D341Med (cell line): ENCODE data around the gene RIN1.

Experiments used
- DNase-seq: peaks from one replicate; pipeline ENCODE4 v3.0.0; 2012; ENCODE audit warnings: low spot score

Gene RIN1

DNA sequence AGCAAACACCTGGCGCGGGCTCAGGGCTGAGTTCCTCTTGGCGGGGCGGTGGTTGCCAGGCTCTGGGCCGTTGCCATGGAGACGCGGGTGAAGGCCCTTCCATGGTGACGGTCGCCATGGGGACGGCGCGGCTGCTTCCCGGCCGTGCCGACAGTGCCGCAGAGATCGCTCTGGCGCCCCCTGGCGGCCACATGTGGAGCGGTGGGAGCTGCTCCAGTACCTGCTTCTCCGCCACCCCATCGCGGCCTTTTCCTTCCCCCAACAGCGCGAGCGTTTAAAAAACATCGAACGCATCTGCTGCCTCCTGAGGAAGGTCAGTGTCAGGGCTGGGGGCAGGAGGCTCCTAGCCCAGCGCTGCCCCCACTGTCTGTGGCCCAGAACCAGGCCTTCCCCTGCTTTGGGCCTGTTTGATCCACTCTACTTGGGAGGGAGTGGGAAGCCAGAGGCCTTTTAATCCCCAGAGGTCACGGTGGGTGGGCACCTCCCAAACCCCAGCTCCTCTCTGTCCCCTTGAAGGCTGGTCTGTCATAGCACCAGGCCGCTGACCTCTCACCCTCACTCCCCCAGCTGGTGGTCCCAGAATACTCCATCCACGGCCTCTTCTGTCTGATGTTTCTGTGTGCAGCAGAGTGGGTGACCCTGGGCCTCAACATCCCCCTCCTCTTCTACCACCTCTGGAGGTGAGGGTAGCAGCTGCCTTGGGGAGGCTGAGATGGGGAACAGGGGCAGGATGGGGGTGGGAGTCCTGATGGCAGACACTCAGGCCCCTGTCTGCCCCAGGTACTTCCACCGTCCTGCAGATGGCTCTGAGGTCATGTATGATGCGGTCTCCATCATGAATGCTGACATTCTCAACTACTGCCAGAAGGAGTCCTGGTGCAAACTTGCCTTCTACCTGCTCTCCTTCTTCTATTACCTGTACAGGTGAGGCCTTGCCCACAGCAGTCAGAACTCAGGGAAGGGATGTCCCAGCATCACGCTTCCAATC is 53.5 kb downstream of the RIN1 start:
- DNase-seq: peak; percentile 97
